Astrocyte (in vitro differentiated cells and primary cell): ENCODE measurements around the gene GRM4. TPM values are rescaled to one million over a fixed set of nuclear protein-coding genes. Genes with fewer than 3 reads are reported as not detected.

Experiments used
- DNase-seq: peaks from one replicate; pipeline ENCODE4 v3.0.0-alpha.2; 2010; ENCODE audit warnings: low read depth
- FAIRE-seq: peaks from 2 replicates; lab custom pipeline; 2011; peaks lifted over from hg19 to GRCh38; lab: Jason Lieb, UNC
- H2AFZ ChIP-seq: 2 replicates; pipeline ENCODE4 v1.6.0; 2012; ENCODE audit warnings: low read depth, low read length, inconsistent platforms
- H3K27ac ChIP-seq: 2 replicates; pipeline ENCODE4 v1.5.1; 2011; ENCODE audit warnings: low read depth, low read length, inconsistent platforms
- H3K27me3 ChIP-seq: 2 replicates; pipeline ENCODE4 v1.6.0; 2011; ENCODE audit warnings: low read length, inconsistent platforms; ENCODE audit not compliant: insufficient read depth
- H3K36me3 ChIP-seq: 2 replicates; pipeline ENCODE4 v1.5.1; 2011; ENCODE audit warnings: low read length, inconsistent platforms; ENCODE audit not compliant: insufficient read depth
- H3K4me1 ChIP-seq: 2 replicates; pipeline ENCODE4 v1.5.1; 2011; ENCODE audit warnings: low read length, inconsistent platforms; ENCODE audit not compliant: insufficient read depth
- H3K4me2 ChIP-seq: 2 replicates; pipeline ENCODE4 v1.6.0; 2012; ENCODE audit warnings: low read length, inconsistent platforms
- H3K4me3 ChIP-seq: 2 replicates; pipeline ENCODE4 v1.5.1; 2011; ENCODE audit warnings: low read depth, mild to moderate bottlenecking, low read length, inconsistent platforms; ENCODE audit not compliant: insufficient read depth
- H3K79me2 ChIP-seq: 2 replicates; pipeline ENCODE4 v1.6.0; 2012; ENCODE audit warnings: mild to moderate bottlenecking, low read length, inconsistent platforms; ENCODE audit not compliant: insufficient read depth
- H3K9ac ChIP-seq: 2 replicates; pipeline ENCODE4 v1.6.0; 2012; ENCODE audit warnings: mild to moderate bottlenecking, low read length, inconsistent platforms
- H3K9me3 ChIP-seq: 2 replicates; pipeline ENCODE4 v1.5.1; 2012; ENCODE audit warnings: low read depth, mild to moderate bottlenecking, low read length, inconsistent platforms; ENCODE audit not compliant: insufficient read depth
- H4K20me1 ChIP-seq: 2 replicates; pipeline ENCODE4 v1.6.0; 2012; ENCODE audit warnings: low read length, inconsistent platforms; ENCODE audit not compliant: insufficient read depth
- H3K27ac Mint-ChIP-seq: one replicate; pipeline ENCODE4 v1.8.0; 2021; ENCODE audit warnings: mild to moderate bottlenecking, mixed read lengths; ENCODE audit not compliant: unreplicated experiment
- H3K27me3 Mint-ChIP-seq: one replicate; pipeline ENCODE4 v1.8.0; 2021; ENCODE audit warnings: low read depth, mixed read lengths; ENCODE audit not compliant: unreplicated experiment
- H3K36me3 Mint-ChIP-seq: one replicate; pipeline ENCODE4 v1.8.0; 2021; ENCODE audit warnings: low read depth, mixed read lengths; ENCODE audit not compliant: unreplicated experiment
- H3K4me1 Mint-ChIP-seq: one replicate; pipeline ENCODE4 v1.8.0; 2021; ENCODE audit warnings: low read depth, mixed read lengths; ENCODE audit not compliant: unreplicated experiment
- H3K4me3 Mint-ChIP-seq: one replicate; pipeline ENCODE4 v1.8.0; 2021; ENCODE audit warnings: mild to moderate bottlenecking, moderate library complexity, mixed read lengths; ENCODE audit not compliant: unreplicated experiment
- H3K9me3 Mint-ChIP-seq: one replicate; pipeline ENCODE4 v1.8.0; 2021; ENCODE audit warnings: mild to moderate bottlenecking, mixed read lengths; ENCODE audit not compliant: unreplicated experiment
- CTCF ChIP-seq: IDR thresholded peaks from 2 replicates; pipeline ENCODE4 v1.5.1; 2011; ENCODE audit warnings: low read depth, mild to moderate bottlenecking, inconsistent platforms, low read length, moderate library complexity; ENCODE audit not compliant: insufficient read depth
- EZH2 ChIP-seq: IDR thresholded peaks from 2 replicates; pipeline ENCODE4 v1.6.1; 2012; ENCODE audit warnings: mild to moderate bottlenecking, low read length, inconsistent platforms; ENCODE audit not compliant: insufficient read depth
- total RNA-seq: library from RNA; stranded (reverse); gene quantifications from 2 replicates; pipeline ENCODE4 v1.2.1, GENCODE V29; 2021

The GRM4 gene
- total RNA-seq, 1 donor from 2014 or later: 0.30 TPM

DNA sequence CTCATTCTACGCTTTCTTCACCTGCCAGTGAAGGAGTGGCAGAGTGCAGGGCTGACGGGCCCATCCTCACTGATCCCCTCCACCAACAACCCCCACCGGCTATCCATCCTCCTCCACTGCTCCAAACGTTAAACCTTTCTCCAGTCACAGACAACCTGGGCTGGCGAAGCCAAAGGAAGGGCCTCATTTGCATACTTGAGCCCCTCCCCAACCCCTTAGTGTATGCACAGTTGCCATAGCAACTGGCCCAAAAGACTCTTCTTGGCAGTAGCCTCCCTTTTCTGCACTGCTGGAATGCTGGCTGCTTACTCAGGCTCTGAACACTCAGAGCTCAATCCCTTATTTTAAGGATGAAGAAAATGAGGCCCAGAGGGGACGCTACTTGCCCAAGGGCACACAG, 130.3 kb downstream of the GRM4 start:
- no peak overlapping the region for H3K27ac ChIP-seq
- no peaks in the 10 kb centered on the region for H3K36me3 ChIP-seq
- no peak overlapping the region for H3K27ac Mint-ChIP-seq
- DNase-seq (peak; percentile 29), FAIRE-seq (no peak)
- H3K36me3 Mint-ChIP-seq: no peaks in the 10 kb centered on the region
- no peak overlapping the region for H3K9ac ChIP-seq
- H3K4me2 ChIP-seq: no peak overlapping the region
- no peaks in the 10 kb centered on the region for H3K27me3 ChIP-seq
- no peaks in the 10 kb centered on the region for H3K79me2 ChIP-seq
- H3K4me1 ChIP-seq: no peaks in the 10 kb centered on the region
- no peaks in the 10 kb centered on the region for H3K4me1 Mint-ChIP-seq
- no peak for TF ChIP-seq EZH2
- no peak for TF ChIP-seq CTCF
- no peaks in the 10 kb centered on the region for H3K9me3 ChIP-seq
- peaks cover 5% of the 10 kb centered on the region for H3K9me3 Mint-ChIP-seq
- no peak overlapping the region for H3K4me3 Mint-ChIP-seq
- H2AFZ ChIP-seq: no peak overlapping the region
- peaks cover 23% of the 10 kb centered on the region for H3K27me3 Mint-ChIP-seq
- H3K4me3 ChIP-seq: no peak overlapping the region
- no peaks in the 10 kb centered on the region for H4K20me1 ChIP-seq

DNA sequence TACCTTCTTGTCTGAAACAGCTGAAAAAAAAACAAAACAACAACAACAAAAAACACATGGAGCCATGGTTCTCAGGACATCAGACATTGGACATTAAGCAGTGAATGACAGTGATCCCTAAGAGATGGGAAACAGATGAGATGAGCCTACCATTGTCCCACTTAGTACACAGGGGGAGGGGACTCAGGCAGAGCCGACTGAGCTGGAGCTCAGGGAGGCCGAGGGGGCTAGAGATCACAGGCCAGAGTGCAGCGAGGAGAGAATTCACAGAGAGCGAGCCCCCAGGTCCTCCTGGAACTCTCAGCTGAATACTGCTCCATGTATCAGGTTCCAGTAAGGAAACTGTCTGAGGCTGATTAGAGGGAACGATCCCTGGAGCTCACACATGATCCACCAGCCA, 134.6 kb downstream of the GRM4 start:
- Histone ChIP-seq H3K4me1 (no peaks in the 10 kb centered on the region), H3K36me3 (no peaks in the 10 kb centered on the region), H3K4me2 (no peak overlapping the region), H3K27ac (no peak overlapping the region), H4K20me1 (no peaks in the 10 kb centered on the region), H2AFZ (no peak overlapping the region), H3K9ac (no peak overlapping the region), H3K9me3 (no peaks in the 10 kb centered on the region), H3K4me3 (no peak overlapping the region), H3K79me2 (no peaks in the 10 kb centered on the region), H3K27me3 (no peaks in the 10 kb centered on the region)
- Mint-ChIP-seq H3K9me3 (peaks cover 18% of the 10 kb centered on the region), H3K4me3 (no peak overlapping the region), H3K4me1 (no peaks in the 10 kb centered on the region), H3K36me3 (peaks cover 9% of the 10 kb centered on the region), H3K27me3 (peaks cover 43% of the 10 kb centered on the region), H3K27ac (no peak overlapping the region)
- DNase-seq (no peak), FAIRE-seq (no peak)
- TF ChIP-seq EZH2 (no peak), CTCF (no peak)

DNA sequence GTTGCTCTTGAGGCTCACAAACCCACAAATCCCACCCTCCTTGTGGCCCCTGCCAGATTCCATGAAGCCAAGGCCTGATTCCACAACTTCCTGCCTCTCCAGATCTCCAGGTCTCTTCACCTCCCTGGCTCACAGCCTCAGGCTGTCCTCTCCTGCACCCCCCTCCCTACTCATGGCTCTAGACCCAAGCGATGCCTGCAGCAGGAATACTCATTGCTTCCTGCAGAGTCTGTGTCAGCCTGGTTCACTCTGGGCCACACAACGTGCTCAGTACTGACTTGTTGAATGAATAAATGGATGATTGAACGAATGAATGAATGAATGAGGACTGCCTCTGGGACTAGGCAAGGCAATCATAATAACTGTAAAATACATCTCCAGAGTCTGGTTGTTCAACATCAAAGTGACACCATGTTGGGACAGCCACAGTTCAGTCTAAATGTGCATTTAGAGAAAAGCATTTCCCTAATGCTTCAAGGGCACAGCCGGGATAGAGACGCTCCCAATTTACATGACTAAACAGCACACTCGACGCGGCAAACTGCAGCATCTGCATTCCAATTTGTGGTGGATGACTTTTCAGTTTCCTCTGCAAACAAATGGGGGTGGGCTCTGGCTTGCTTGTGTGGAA, 139.9 kb downstream of the GRM4 start:
- H3K9ac ChIP-seq: no peak overlapping the region
- H3K4me2 ChIP-seq: no peak overlapping the region
- no peak overlapping the region for H2AFZ ChIP-seq
- Mint-ChIP-seq H3K27ac (no peak overlapping the region), H3K4me3 (no peak overlapping the region), H3K4me1 (peaks cover 5% of the 10 kb centered on the region), H3K9me3 (peaks cover 25% of the 10 kb centered on the region), H3K36me3 (peaks cover 11% of the 10 kb centered on the region), H3K27me3 (peaks cover 53% of the 10 kb centered on the region)
- FAIRE-seq (no peak), DNase-seq (no peak)
- no peaks in the 10 kb centered on the region for H3K9me3 ChIP-seq
- H3K4me3 ChIP-seq: no peak overlapping the region
- no peaks in the 10 kb centered on the region for H4K20me1 ChIP-seq
- H3K79me2 ChIP-seq: no peaks in the 10 kb centered on the region
- no peak overlapping the region for H3K27ac ChIP-seq
- no peaks in the 10 kb centered on the region for H3K4me1 ChIP-seq
- no peaks in the 10 kb centered on the region for H3K36me3 ChIP-seq
- TF ChIP-seq EZH2: no peak
- no peak for TF ChIP-seq CTCF
- H3K27me3 ChIP-seq: peaks cover 3% of the 10 kb centered on the region
